Gastrocnemius medialis (tissue), 4 donors: ENCODE results near the gene IDH1. TPM values are rescaled to one million over a fixed set of nuclear protein-coding genes. Genes with fewer than 3 reads are reported as not detected.
"Not testable (repeated sequence)": the region's sequence is repeated elsewhere in the genome, so short reads cannot be mapped to it uniquely, and the experiment has no call there.

Experiments
- ATAC-seq, 2 donors: fragments of 150-250 bp; one replicate each; pipeline ENCODE4 v1.9.1; 2016
- DNase-seq, 2 donors: peaks; one replicate each; pipeline ENCODE4 v3.0.0-alpha.2; 2019
- H3K27ac ChIP-seq, 4 donors: fragments of 200-600 bp; sonication (generic); 1 replicate in 1 of 4; 2 replicates in 3 of 4; pipeline ENCODE4 v1.5.1; 2016 to 2018; ENCODE audit warnings: mild to moderate bottlenecking in 2 of 4, moderate library complexity in 1 of 4
- H3K27me3 ChIP-seq, 3 donors: fragments of 200-600 bp; sonication (generic) in 2 of 3; 1 replicate in 1 of 3; 2 replicates in 2 of 3; pipeline versions ENCODE4 v1.5.1 to v1.6.0; 2016 to 2019; ENCODE audit warnings: mild to moderate bottlenecking in 1 of 3, moderate library complexity in 1 of 3
- H3K36me3 ChIP-seq, 2 donors: fragments of 200-600 bp; sonication (generic) in 1 of 2; one replicate each; pipeline ENCODE4 v1.5.1; 2017 to 2018
- H3K4me1 ChIP-seq, 2 donors: fragments of 200-600 bp; sonication (generic) in 1 of 2; one replicate each; pipeline ENCODE4 v1.5.1; 2016 to 2017; ENCODE audit warnings: mild to moderate bottlenecking in 2 of 2
- H3K4me3 ChIP-seq, 4 donors: fragments of 200-600 bp; sonication (generic) in 3 of 4; 1 replicate in 1 of 4; 2 replicates in 3 of 4; pipeline ENCODE4 v1.5.1; 2016 to 2019; ENCODE audit warnings: mild to moderate bottlenecking in 2 of 4
- H3K9me3 ChIP-seq, 3 donors: fragments of 200-600 bp; sonication (generic) in 2 of 3; 1 replicate in 1 of 3; 2 replicates in 2 of 3; pipeline ENCODE4 v1.5.1; 2016 to 2019
- CTCF ChIP-seq, 5 experiments: fragments of 450-650 bp in 3 of 5; fragments of 200-600 bp in 2 of 5; sonication (generic) in 2 of 5; IDR thresholded peaks in 4 of 5; conservative IDR thresholded peaks in 1 of 5; 1 replicate in 4 of 5; 2 replicates in 1 of 5; pipeline ENCODE4 v1.5.1; 2016 to 2019; ENCODE audit warnings: antibody characterized with exemption in 5 of 5, mild to moderate bottlenecking in 3 of 5, moderate library complexity in 3 of 5
- POLR2A ChIP-seq, 2 donors: fragments of 450-650 bp; IDR thresholded peaks; one replicate each; pipeline ENCODE4 v1.6.1; 2017; ENCODE audit warnings: antibody characterized with exemption in 2 of 2, mild to moderate bottlenecking in 2 of 2, moderate library complexity in 2 of 2
- in situ Hi-C, 4 donors: fragments of 200-750 bp; cut with MboI; loops; one replicate each; pipeline versions ENCODE4 v1.15.0 to v1.8.0; 2017; ENCODE audit warnings: low sequenced_read_pairs in 4 of 4
- intact Hi-C: fragments of 100-400 bp; cut with DNase I; formaldehyde crosslinking; loops from one replicate; pipeline ENCODE4 v1.15.1; 2023; ENCODE audit warnings: low total_unique reads
- total RNA-seq, 4 donors: library from RNA; depleted of rRNA; stranded (reverse); fragments of >200 nt; gene quantifications; one replicate each; pipeline versions ENCODE4 v1.1.0 to v1.2.3, GENCODE V29; 2016

IDH1 gene
- total RNA-seq, 4 donors from 2014 or later: 11.2 to 39.0 (median 15.0) TPM

GRCh38 chr2:208268156-208268952, 13.5 kb upstream of the IDH1 start:
- no peak for DNase-seq
- Histone ChIP-seq H3K36me3 (peaks cover 0 to 14% of the 10 kb centered on the region in 2 donors), H3K27me3 (no peaks in the 10 kb centered on the region), H3K9me3 (no peaks in the 10 kb centered on the region), H3K27ac (peak overlapping the region; percentile 91 to 100 (median 98)), H3K4me3 (peak overlapping the region in 2 of 4 donors; percentile 10 to 96), H3K4me1 (peaks cover 33 to 39% of the 10 kb centered on the region in 2 donors)
- no peak for ATAC-seq
- intact Hi-C loops (loop anchor here (5.0 to 10.0 kb wide), 2 partner anchors 496 to 554 kb away; partner anchors contain the start of gene CCNYL1), in situ Hi-C loops (loop anchor here in 2 of 4 donors (25.0 kb wide), 2 partner anchors 656 to 731 kb away; partner anchors contain the start of gene CREB1 (in 1 of the 2))
- TF ChIP-seq POLR2A (IDR thresholded peaks at IDR 0.05) (no peak), CTCF (IDR thresholded peaks at IDR 0.05 in 4 of 5, conservative IDR thresholded peaks at IDR 0.05 in 1 of 5) (no peak)

- peak overlapping the region; percentile 91 to 100 (median 98) for H3K27ac ChIP-seq
- H3K9me3 ChIP-seq, H3K36me3 ChIP-seq, ATAC-seq, DNase-seq, H3K27me3 ChIP-seq: not testable (repeated sequence)
- H3K4me3 ChIP-seq: peak overlapping the region; percentile 71 to 97 (median 96)
- H3K4me1 ChIP-seq: peaks cover 33 to 39% of the 10 kb centered on the region in 2 donors
- in situ Hi-C loops: loop anchor here in 2 of 4 donors (25.0 kb wide), 2 partner anchors 655 to 730 kb away; partner anchors contain the start of gene CREB1 (in 1 of the 2)
- intact Hi-C loops: loop anchor here (2.0 to 10.0 kb wide), 3 partner anchors 47 to 553 kb away; partner anchors contain the start of gene CCNYL1
These were observed 12.7 kb upstream of the IDH1 start for GRCh38 chr2:208267526-208267925.

- DNase-seq (no peak), ATAC-seq (no peak)
- Histone ChIP-seq H3K4me1 (peaks cover 33 to 39% of the 10 kb centered on the region in 2 donors), H3K9me3 (no peaks in the 10 kb centered on the region), H3K36me3 (no peaks in the 10 kb centered on the region), H3K27me3 (no peaks in the 10 kb centered on the region), H3K4me3 (peak overlapping the region; percentile 71 to 97 (median 96)), H3K27ac (peak overlapping the region; percentile 91 to 100 (median 98))
- TF ChIP-seq POLR2A (IDR thresholded peaks at IDR 0.05) (no peak), CTCF (IDR thresholded peaks at IDR 0.05 in 4 of 5, conservative IDR thresholded peaks at IDR 0.05 in 1 of 5) (no peak)
- intact Hi-C loops: loop anchor here (1.0 to 10.0 kb wide), 5 partner anchors 12 to 738 kb away; partner anchors contain the start of genes CCNYL1, CREB1 and IDH1
- in situ Hi-C loops: loop anchor here in 2 of 4 donors (25.0 kb wide), 2 partner anchors 655 to 730 kb away; partner anchors contain the start of gene CREB1 (in 1 of the 2)
These were observed 12.1 kb upstream of the IDH1 start for GRCh38 chr2:208266936-208267335.

- no peaks in the 10 kb centered on the region for H3K9me3 ChIP-seq
- in situ Hi-C loops: loop anchor here in 2 of 4 donors (25.0 kb wide), 2 partner anchors 654 to 729 kb away; partner anchors contain the start of gene CREB1 (in 1 of the 2)
- no peak for DNase-seq
- peak overlapping the region; percentile 91 to 100 (median 98) for H3K27ac ChIP-seq
- TF ChIP-seq CTCF (IDR thresholded peaks at IDR 0.05 in 4 of 5, conservative IDR thresholded peaks at IDR 0.05 in 1 of 5) (no peak), POLR2A (IDR thresholded peaks at IDR 0.05) (no peak)
- intact Hi-C loops: loop anchor here (1.0 to 10.0 kb wide), 5 partner anchors 11 to 737 kb away; partner anchors contain the start of genes CCNYL1, CREB1 and IDH1
- no peaks in the 10 kb centered on the region for H3K36me3 ChIP-seq
- no peaks in the 10 kb centered on the region for H3K27me3 ChIP-seq
- ATAC-seq: no peak
- H3K4me3 ChIP-seq: peak overlapping the region; percentile 71 to 97 (median 96)
- peaks cover 33 to 39% of the 10 kb centered on the region in 2 donors for H3K4me1 ChIP-seq
These were observed 11.7 kb upstream of the IDH1 start for GRCh38 chr2:208266553-208266893.
